ENCODE results near the gene DGKI. TPM values are rescaled to one million over a fixed set of nuclear protein-coding genes. Genes with fewer than 3 reads are reported as not detected.

Gene DGKI
- polyA plus RNA-seq, 3 donors, result 1.7 to 2.2 (median 2.0) TPM

DNA sequence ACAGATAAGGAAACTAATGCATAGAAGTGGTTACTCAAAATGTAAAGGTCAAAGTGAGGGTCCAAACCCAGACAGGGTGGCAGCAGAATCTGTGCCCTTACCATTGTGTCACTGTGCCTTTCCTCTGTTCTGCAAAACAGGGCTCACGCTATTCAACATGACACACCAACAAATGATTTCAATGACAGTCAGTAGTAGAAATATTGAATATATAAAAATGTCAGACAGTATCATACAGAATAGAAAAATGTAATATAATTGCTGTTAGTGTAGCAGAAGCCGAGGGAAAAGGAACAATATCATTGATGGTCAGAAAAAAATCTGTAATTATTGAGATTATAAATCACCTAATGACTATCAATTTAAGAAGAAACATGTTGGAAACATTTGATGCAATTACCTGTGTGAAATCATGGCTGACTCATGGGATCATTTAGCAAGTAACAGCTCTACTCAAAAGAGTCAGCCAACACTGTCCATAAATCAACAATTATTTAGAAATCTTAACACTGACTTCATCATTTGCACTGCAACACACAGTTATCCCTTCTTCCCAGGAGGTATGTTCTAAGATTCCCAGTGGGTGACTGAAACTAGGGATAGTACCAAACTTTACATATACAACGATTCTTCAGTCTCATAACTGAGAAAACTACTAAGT is 198.7 kb downstream of the DGKI start:
- DNase-seq (ENCODE audit: extremely low read depth in 1 of 11, low read depth in 9 of 11, low spot score in 4 of 11), result no peak

DNA sequence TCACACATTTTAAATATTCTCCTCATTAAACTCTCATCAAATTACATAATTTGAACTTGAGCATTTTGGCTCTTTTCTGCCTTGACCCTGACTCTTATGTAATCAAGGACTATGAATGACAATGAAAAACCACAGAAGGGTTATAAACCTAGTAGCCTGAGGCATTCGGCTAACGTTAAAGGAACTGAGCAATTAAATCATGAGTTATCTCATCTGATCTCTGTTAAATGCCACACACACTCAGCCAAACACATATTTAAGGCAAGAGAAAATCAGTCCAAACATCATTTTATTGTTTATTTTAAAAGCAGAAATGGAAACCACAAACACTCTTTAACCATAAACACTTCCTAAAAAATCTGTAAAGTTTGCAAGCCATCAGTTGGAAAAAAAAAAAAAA is 204.3 kb downstream of the DGKI start:
- DNase-seq (ENCODE audit: extremely low read depth in 1 of 11, low read depth in 9 of 11, low spot score in 4 of 11), result no peak

DNA sequence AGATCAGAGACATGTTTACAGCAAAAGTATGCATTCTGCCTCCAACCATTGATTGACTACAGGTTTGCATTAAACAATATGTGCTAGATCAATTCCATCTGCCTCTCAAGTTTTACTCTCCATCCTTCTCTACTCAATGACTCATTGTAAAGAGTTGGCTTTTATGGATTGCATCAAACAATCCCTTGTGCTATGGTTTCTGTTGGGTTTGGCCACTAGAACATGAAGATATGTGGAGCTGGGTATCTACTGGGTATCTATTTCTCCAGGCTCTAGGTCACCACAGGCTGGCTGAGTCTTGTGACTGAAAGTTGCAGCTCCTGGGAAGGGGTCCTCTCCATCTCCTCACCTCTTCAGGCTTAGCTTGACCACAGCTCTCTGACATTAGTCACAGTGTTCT is 204.7 kb downstream of the DGKI start:
- DNase-seq (ENCODE audit: extremely low read depth in 1 of 11, low read depth in 9 of 11, low spot score in 4 of 11), result no peak

DNA sequence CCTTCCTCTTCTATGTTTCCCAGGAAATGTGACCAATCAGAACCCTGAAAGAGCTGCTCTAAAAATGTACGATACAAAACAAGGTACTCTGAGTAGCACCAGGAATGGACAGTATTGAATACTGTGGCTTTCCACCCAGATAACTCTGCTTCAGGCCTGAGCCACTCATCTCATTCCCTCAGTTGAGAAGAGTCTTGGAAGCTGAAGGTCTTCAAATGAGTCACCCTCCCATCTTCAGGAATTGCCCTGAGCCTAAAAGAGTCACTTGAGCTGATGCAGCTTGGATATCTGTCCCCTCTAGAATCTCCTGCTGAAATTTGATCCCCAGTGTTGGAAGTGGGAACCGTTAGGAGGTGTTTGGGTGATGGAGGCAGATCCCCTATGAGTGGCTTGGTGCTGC is 210.4 kb downstream of the DGKI start:
- no peak for DNase-seq (ENCODE audit: extremely low read depth in 1 of 11, low read depth in 9 of 11, low spot score in 4 of 11)

DNA sequence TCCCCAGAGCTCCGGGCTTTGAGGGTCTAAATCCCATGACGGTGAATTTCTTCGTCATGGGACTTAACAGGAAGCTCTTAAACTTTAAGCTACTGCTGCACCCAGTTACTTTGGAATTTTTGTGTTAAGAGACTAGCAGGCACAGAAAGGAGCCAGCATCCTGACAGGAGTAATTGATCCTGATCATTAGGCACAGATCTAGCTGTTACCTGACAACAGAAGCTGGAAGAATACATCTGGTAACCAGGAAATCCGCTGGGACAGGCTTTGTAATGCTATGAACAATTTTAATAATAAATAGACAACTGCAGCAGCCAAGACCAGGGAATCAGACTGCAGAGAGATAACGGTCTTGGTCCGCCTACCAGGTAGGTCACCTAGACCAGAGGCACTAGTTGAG is 210.9 kb downstream of the DGKI start:
- DNase-seq (ENCODE audit: extremely low read depth in 1 of 11, low read depth in 9 of 11, low spot score in 4 of 11), result no peak

DNA sequence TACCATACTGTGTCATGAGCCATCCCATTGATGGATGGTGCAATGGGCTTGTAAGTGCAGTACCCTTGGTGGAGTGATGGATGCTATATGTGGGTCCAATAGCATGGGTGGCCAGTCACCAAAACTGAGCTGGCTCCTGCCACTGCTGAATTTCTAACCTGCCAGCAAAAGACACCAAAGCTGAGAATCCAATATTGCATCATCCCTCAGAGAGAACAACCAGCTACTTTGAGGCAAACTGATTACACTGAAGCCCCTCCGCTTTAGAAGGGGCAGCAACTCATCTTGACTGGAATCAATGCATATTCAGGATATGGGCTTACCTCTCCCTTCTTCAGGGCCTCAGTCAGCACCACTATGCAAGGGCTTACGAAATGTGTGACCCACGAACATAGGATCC is 211.6 kb downstream of the DGKI start:
- DNase-seq (ENCODE audit: extremely low read depth in 1 of 11, low read depth in 9 of 11, low spot score in 4 of 11), result no peak

DNA sequence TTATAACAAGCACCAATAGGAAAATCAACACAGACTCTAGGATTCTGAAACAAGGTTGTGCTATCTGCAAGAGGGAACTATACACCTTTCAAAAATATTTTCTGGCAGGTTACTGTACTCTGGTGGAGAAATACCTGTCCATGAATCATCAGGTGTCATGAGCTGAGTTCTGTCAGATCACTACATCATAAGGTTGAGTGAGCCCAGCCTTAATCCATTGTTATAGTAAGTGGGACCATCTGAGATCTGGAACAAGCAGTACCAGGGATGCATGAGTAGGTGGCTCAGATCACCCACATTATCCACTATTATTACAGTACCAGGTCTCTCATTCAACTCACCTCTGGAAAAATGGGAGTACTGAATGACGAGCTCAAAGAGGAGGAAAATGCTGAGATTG is 212.4 kb downstream of the DGKI start:
- DNase-seq (ENCODE audit: extremely low read depth in 1 of 11, low read depth in 9 of 11, low spot score in 4 of 11), result no peak

DNA sequence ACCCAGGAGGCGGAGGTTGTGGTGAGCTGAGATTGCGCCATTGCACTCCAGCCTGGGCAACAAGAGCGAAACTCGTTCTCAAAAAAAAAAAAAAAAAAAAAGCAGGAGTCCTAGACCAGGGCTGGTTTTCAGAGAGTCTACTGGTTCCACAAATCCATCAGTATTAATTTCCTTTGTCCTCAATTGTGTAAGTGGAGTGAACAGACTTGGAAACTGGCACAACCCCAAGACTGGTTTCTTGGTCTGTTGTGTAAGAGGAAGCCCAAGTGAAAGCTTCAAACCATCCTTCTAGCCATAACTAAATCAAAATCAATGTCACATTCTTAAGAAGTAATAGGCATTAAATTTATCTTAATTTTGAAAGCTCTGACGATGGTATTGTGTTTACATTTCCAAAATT is 213.6 kb downstream of the DGKI start:
- no peak for DNase-seq (ENCODE audit: extremely low read depth in 1 of 11, low read depth in 9 of 11, low spot score in 4 of 11)

DNA sequence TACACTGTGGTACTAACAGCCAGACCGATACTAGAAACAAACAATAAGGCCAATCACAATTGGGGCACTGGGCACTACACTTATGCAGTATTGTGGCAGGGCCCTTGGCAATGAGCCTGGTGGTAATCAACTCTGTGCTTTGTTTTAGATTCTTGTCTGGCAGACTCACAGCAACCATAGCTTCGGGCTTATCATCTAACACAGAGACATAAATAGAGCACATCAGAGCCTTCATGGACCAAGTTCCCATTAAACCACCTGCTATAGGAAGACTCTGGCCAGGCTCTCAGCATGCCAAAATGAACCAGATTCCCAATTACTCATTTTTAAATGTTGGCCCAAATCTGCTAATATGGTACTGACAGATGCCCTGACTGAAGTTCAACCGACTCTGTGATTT is 218.6 kb downstream of the DGKI start:
- DNase-seq (ENCODE audit: extremely low read depth in 1 of 11, low read depth in 9 of 11, low spot score in 4 of 11), result no peak

DNA sequence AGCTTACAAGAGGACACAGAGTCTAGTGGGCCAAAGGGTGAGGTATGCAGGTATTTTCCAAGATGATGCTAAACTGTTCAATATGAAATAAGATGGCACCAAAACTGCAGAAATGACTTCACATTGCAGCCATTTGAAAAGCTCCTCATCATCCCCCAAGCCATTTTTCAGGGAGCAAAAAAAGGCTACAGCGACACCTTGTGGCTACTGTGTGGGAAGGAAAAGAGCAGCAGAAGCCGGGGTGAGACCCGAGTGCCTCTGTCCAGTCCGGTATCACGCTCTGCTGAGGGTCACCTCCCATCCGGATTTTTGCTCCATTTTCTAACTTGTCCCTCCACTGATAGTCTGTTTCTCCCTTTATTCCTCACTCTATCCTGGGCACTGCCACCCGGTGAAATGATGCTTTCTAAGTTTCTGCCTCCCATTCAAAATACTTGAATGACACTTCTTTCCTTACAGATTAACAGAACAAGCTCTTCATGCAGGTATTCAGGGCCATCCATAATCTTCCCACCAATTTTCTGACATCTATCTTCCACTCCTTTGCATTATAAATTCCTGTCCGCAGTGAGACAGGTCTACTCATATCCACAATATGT is 220.2 kb downstream of the DGKI start:
- DNase-seq (ENCODE audit: extremely low read depth in 1 of 11, low read depth in 9 of 11, low spot score in 4 of 11), result peak; percentile 34 to 61 (median 51)

DNA sequence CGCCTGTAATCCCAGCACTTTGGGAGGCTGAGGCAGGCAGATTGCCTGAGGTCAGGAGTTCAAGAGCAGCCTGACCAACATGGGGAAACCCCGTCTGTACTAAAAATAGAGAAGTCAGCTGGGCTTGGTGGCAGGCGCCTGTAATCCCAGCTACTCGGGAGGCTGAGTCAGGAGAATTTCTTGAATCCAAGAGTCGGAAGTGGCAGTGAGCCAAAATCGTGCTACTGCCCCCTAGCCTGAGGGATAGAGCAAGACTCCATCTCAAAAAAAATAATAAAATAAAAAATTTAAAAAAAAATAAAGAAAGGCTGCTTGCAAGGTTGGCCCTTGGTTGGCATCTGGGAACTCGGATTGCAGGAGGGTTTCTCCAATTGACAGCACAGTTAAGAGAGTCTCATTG is 221.6 kb downstream of the DGKI start:
- no peak for DNase-seq (ENCODE audit: extremely low read depth in 1 of 11, low read depth in 9 of 11, low spot score in 4 of 11)

DNA sequence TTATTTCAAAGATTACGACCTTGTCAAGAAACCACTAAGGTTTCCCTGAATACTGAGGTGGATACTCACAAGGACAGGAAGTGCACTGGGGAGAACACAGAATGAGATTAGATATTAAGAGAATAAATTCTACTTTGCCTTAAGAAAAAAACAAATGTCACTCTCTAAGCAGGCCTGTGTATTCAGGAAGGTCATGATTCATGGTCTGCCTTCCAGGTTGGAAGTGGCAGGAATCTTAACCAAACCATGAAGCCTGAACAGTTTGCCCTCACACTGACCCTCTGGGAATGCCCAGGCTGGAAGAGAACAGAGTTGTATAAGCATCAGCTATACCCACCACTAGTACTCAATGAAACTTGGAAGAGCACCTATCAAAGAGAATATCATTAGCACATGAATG is 227.6 kb downstream of the DGKI start:
- DNase-seq (ENCODE audit: extremely low read depth in 1 of 11, low read depth in 9 of 11, low spot score in 4 of 11), result no peak

DNA sequence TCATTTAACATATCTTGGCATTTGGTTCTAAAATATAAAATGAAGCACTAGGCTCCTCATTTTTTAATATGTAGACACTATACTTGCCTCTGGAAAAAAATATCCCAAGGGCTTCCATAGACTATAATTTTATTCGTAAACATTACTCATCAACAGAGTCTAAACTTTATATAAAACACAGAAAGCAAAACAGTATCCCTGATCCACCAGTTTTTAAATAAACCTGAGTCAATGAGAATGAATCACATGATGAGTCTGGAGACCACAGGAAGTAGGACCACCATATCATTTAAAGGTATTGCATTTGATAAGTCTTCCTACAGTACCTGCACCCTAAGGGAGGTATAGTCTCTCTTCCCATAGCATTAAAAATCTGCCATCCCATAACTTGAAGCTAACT is 228.0 kb downstream of the DGKI start:
- no peak for DNase-seq (ENCODE audit: extremely low read depth in 1 of 11, low read depth in 9 of 11, low spot score in 4 of 11)

DNA sequence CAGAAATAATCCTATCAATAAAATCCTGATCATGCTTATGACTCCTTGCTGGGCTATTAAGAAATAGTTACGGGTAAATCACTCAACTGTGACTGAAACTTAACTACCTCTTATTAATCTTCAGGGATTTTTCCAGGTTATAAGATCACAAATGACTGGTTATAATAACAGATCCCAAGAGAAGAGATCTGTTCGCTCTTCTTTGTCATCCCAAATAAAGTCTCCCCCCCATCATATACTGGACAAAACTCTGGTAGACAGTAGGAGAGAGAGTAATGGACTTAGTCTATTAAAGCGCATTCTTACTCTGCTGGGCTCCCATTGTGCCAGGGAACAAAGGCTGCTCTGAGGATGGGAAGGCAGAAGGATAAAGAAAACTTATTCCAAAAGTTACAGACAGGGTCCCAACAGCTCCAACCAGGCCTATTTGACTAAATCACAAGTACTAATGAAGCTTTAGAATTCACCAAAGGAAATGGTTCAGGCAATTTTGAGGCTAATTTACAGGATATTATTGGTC is 233.7 kb downstream of the DGKI start:
- no peak for DNase-seq (ENCODE audit: extremely low read depth in 1 of 11, low read depth in 9 of 11, low spot score in 4 of 11)

DNA sequence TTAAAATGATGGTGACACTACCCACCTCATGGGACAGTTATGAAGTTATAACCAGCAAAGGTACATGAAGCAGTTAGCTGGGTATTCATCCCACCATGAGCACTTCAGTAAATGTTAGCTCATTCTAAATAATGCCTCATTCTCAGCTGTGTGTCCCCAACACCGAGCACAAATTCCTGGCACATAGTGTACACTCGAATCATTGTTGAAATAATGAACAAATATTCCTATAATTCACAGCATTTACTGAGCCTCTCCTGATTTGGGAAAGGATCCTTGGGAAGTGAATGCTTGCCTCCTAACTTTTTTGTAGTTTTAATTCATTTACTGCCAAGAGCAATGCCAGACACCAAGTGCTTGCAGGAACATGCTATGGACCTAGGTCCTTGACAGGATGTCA is 235.2 kb downstream of the DGKI start:
- no peak for DNase-seq (ENCODE audit: extremely low read depth in 1 of 11, low read depth in 9 of 11, low spot score in 4 of 11)

DNA sequence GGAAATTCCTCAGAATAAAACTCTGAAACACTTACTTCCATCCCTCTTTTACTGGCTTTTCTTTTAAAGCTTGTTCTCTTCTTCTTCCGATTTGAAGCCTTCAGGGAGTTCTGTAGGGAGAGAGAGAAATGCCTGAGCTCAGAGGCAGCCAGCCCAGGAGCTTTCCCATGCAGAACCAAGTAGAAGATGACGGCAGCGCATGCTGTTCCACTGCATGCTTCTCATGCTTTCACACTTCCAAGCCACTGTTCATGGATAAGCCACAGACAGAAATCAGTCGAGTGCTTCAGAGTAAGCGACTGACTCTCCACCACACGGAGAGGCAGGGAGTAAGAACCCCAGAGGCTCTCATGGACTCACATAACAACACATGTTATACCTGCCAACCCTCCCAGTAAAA is 237.3 kb downstream of the DGKI start:
- peak in 5 of 11 donors; percentile 16 to 32 (median 23) for DNase-seq (ENCODE audit: extremely low read depth in 1 of 11, low read depth in 9 of 11, low spot score in 4 of 11)

DNA sequence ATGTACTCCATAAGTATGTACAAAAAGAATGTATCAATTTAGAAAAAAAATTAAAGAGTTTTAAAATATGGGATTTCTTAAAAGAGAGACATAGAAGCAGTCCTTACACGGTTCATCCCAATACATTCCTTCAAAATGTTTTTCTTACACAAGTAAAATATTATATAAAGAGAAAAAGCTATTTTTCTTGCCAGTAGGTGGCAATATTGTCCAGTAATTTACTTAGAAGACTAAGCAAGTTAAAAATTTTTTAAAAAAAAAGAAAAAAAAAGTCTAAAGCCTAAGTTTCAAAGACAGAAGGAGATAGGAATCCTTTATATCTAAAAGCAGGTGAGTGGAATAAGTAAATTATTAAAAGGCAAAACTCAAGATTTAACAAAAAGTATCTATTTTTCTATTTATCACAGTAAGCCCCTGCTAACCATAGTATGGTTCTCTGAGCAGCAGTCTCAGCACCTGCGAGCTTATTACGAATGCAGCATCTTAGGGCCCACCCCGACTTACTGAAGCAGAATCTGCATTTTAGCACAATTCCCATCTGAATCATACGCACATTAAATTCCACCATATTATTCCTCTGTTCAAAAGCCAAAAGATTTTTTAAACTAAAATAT is 240.6 kb downstream of the DGKI start:
- DNase-seq (ENCODE audit: extremely low read depth in 1 of 11, low read depth in 9 of 11, low spot score in 4 of 11), result peak in 7 of 11 donors; percentile 26 to 64 (median 35)

DNA sequence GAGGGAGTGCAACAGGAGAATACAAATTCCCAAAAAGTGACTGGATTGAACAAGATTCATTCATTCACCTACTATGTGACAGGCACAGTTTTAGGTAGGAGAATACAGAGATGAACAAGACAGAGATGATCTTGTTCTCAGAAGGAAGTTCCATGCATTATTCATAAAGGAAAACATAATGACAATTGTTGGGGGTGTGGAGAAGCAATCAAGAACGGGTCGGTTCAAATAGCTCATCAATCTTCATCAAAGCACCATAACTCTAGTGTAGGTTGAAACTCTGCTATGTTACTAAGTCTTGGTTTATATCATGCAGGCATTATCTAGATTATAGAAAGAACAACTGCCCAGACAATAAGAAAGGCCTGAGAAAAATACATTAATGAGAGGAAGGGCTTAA is 243.7 kb downstream of the DGKI start:
- no peak for DNase-seq (ENCODE audit: extremely low read depth in 1 of 11, low read depth in 9 of 11, low spot score in 4 of 11)

DNA sequence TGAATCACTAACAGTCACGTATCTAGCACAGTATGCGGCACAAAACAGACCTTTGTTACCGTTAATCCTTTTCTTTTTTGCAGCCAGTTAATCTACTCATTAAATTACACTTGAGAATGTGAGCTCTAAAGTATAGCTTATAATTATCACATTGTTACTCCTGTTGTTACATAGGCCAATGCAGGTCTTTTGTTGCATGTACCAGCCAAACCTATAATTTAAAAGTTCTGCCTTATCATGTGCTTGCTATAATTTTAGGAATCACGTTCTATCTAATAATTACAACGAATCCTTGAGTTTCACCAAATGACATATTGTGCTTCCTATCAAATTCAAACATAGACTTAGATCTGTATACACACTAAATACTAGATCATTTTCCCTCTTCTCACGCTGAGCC is 245.1 kb downstream of the DGKI start:
- DNase-seq (ENCODE audit: extremely low read depth in 1 of 11, low read depth in 9 of 11, low spot score in 4 of 11), result no peak

DNA sequence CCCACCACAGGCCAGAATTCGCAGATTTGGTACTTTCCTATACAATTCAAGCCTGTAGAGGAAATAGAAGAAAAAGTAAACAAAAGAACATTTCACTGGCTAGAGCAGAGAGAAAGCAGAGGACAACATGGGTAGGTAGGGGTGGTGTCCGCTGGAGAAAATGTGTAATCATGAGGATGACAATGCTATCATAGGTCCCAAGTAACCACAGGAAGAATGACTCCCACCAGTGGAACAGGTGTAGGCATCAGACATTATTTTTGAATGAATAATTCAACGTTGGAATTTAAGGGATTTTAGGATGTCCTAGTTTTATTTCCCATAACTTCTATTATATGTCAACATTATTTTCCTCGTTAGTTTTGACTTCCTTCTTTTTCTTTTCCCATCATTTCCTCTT is 248.9 kb downstream of the DGKI start:
- DNase-seq (ENCODE audit: extremely low read depth in 1 of 11, low read depth in 9 of 11, low spot score in 4 of 11), result no peak
